NCI-H1092 (cell line): Measurements from ENCODE around the gene PQBP1.
A peak's percentile ranks its signal among the peaks of the same experiment; 100 is the strongest.

Source experiments
- DNase-seq: peaks from one replicate; lab custom pipeline; 2025; lab: John Stamatoyannopoulos, UW

PQBP1 gene

DNA sequence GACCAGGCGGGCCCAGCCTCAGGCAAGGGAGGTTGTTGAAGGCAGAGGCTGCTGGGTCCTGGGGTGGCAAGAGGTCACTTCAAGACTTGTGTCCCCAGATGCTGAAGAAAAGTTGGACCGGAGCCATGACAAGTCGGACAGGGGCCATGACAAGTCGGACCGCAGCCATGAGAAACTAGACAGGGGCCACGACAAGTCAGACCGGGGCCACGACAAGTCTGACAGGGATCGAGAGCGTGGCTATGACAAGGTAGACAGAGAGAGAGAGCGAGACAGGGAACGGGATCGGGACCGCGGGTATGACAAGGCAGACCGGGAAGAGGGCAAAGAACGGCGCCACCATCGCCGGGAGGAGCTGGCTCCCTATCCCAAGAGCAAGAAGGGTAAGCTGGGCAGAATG is 4.4 kb downstream of the PQBP1 start:
- no peak for DNase-seq

- DNase-seq = no peak
Measured at GRCh38 chrX:48902776-48903175, 5.0 kb downstream of the PQBP1 start.

DNA sequence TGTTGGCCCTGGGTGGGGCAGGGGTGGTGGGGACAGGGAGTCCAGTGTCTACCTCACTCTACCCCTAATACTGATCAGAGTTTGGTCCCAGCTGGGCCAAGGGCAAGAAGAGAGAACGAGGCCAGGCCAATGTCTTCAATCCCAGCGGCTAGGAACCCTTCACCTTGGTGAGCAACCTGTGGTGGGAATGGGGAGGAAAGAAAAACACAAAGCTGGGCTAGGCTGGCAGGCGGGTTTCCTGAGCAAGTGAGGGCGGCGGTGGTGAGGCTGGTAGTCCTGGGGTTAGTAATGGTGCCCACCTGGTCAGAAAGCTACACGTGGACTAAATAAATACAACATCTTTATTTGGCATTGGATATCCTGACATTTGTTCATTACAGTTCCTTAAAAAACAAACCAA is 5.6 kb downstream of the PQBP1 start:
- no peak for DNase-seq

GRCh38 chrX:48904180-48904579 is 6.5 kb downstream of the PQBP1 start:
- DNase-seq = no peak

DNA sequence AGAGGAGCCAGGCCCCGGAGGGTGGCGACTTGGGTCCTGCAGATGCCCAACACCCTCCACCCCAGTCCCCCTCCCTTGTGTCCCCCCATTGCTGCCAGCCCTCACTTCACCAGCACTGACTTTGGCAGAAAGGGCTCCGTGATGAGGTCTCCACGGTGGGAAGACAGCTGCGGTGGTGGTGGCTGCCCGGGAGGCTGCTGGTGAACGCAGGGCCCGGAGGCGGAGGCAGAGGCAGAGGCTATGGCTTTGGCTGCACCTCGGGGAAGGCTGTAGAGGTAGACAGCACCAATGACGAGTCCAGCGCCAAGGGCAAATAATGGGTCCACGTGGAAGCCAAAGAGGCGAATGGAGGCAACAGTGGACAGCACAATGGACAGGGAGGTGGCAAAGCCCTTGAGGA is 6.9 kb downstream of the PQBP1 start:
- DNase-seq = no peak

GRCh38 chrX:48905090-48905790 is 7.5 kb downstream of the PQBP1 start:
- no peak for DNase-seq

DNA sequence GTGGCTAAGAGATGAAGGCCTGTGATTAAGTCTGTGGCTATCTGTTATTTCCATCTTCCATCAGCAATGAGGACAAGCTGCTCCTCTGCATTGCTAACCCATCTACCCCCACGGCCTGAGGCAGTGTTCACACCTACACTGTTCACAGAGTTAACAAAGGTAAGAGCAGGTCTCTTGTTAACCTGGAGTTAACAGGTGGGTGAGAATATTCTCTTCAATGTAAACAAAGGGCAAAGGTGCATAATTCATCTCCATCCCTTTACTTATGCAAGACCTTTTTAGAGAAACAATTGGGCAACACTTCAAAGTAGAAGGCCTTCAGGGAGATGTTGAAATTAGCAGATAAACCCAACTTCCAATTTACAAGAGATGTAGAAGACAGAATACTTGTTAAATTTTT is 10.9 kb downstream of the PQBP1 start:
- DNase-seq = no peak

GRCh38 chrX:48909703-48910294 is 12.1 kb downstream of the PQBP1 start:
- no peak for DNase-seq

DNA sequence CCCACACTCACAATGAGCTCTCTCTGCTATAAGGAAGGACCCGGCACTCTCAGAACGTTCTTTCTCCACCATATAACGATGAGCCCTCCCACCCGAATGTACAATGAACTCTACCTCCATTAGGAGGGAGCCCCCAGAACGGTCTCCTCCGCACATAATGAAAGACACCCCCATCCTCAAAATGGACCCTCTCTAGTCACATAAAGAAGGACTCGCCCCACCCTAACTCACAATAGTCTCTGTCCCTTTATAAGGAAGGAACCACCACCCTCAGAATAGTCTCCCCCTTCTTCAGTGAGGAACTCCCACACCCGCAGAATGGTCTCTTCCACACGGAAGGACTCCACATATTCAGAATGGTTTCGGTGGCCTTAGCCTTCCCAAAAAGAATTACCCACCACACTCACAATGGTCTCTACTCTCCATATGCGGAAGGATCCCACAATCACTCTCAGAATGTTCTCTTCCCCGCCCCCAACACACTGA is 13.2 kb downstream of the PQBP1 start:
- no peak for DNase-seq

- DNase-seq = peak; percentile 75
Measured at GRCh38 chrX:48911412-48912182, 13.9 kb downstream of the PQBP1 start, which contains the start of gene SLC35A2. TSS of gene SLC35A2 (minus strand) at chrX:48911646. CDS start at chrX:48911636, 10 bp downstream.

DNA sequence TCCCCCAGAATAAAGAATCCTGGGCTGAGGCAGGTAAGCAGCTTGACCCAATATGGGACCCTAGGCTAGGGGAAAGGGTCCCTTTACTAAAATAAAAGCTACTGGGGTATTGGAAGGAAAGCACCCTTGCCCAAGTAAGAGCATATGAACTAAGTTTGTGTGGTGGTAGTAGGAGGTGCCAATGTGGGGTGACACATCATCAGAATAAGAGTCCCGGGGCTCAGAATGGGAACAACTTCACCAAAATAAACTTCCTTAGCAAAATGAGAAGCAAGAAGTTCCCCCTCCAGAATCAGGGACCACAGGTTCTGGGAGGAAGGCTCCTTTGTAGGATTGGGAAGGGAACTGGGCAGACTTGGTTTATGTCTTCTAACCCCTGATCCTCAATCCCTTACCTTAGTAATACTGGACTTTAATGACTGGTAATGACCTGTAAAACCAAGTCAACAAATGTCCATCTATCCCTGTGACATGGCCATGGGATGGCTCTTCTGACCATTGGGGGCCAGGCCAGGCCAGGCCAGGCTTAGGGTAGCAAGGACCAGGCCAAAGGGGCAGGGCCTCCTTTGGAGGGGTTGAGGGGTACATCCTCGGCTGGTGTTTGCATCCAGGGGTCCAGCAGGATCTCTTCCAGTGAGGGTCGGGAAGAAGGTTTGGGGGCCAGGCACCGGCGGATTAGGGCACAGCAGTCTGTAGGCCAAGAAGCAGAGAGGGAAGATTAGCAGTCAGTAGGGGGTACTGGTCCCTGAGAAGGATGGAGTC is 16.1 kb downstream of the PQBP1 start:
- no peak for DNase-seq

GRCh38 chrX:48914593-48915493 is 17.1 kb downstream of the PQBP1 start:
- DNase-seq = no peak

GRCh38 chrX:48917139-48918001 is 19.6 kb downstream of the PQBP1 start:
- peak; percentile 93 for DNase-seq

GRCh38 chrX:48918301-48918642 is 20.5 kb downstream of the PQBP1 start:
- DNase-seq = no peak

DNA sequence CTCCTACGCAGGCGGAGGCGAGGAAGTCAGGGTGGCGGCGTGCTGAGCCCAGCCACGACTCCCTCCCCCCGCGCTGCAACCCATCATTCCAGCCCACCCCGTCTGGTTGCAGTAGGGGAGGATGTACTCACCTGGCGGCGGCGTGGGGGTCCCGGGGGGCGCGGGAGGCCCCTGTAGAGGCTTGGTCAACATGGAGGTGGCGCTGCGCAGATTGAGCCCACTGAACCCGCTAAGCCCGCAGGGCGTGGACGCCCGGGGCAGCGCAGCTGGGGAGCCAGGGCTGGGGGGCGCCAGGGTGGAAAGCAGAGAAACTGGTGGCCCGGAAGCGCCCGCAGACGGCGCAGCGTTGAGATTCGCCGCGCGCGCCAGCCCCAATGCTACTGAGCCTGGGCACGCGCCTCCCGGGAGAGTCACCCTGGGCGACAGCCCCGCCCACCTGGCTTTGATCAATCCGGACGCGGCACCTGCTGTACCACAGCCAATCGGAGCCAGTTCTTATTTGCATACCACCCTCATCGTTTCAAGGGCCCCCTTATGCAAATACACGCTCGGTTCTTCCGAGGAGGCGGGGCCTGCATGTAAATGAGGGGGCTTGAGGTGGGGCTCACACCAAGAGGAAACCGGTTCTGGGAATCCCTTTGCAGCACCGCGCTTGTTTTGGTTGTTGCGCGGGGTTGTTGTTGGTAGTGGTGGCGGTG is 21.1 kb downstream of the PQBP1 start, which contains the start of gene PIM2:
PIM2 (minus strand) TSS at position 382 of the 698 bp plus-strand sequence; CDS start at position 192, 190 bp downstream.
- DNase-seq = peak; percentile 96

DNA sequence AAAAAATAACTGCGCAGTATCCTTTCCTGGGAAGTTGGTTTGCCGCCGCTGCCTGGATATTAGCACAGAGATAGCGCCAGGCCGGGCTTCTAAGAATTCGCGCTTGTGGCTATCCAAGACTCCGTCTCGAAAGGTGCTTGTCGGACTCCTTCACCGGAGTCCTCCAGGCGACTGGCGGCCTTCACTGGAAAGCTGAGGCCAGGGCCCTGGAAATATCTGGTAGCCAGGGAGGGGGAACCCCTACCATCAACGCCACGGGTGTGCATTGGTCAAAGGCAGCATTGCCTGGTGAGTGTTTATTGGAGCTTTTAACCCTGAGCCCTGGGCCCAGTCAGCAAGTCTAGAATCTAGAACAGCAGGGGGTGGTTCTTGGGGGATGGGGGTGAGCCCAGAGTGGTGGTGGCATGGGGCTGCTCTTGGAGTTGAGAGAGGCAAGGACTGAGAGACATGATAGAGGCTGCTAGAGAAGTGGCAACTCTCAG is 21.7 kb downstream of the PQBP1 start:
- peak; percentile 44 for DNase-seq

DNA sequence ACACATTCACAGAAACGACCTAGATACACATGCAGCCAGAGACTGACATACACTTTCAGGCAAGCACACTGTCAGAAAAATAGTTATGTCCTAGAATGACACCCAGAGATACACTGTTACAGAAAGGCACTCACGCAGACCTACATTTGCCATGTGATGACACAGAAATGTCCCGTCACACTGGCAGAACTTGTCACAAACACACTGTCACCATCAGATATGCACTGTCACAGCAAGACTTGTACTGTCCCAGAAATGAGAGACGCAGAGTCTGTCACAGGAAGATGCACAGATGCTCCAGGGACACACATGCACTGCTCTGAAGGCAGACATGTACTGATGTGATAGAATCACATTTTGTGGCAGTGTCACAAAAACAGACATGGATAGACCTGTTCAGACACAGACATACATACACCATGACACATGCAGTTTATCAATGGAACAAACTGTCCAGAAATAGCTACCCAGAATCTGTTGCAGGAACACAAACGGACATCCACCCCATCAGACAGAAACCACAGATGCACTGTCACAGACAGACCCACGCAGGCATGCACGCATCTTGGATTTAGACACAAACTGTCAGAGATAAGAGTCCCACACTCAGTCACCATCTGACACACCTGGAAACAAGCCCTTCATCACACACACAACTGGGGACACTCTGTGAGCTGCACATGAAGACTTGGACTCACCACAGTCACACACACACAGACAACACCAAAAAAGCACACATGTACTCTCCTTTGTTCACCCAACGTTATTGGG is 22.4 kb downstream of the PQBP1 start:
- no peak for DNase-seq

- no peak for DNase-seq
Measured at GRCh38 chrX:48920718-48921104, 23.0 kb downstream of the PQBP1 start.

DNA sequence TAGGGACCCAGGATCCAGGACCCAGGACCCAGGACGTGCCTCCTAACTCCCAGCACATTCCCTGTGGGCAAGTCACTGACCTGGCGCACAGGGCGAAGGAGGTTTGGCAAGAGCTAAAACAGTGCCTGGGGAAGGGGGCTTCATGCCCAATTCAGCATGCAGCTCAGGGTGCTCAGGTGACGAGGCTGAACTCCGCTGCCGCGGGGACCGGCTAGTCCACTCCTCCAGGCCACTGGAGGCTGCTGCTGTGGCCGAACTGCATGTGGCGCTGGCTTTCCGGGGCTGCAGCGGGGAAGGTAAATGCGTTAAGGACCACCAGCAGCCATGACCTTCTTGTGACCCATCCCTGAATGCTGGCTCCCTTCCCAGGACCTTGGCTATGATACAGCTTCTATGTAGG is 26.0 kb downstream of the PQBP1 start:
- DNase-seq = no peak
